Stimulated activated CD4-positive, alpha-beta T cell treated with anti-CD3 and anti-CD28 coated beads, Interleukin-2, amount 100 ng/mL, for 24 hours (primary cell): Measurements from ENCODE around the gene QRICH2.
"Not testable (repeated sequence)": the region's sequence is repeated elsewhere in the genome, so short reads cannot be mapped to it uniquely, and the experiment has no call there.

Source experiments
- DNase-seq, 2 donors: peaks; one replicate each; pipeline ENCODE4 v3.0.0-alpha.2; 2020

QRICH2 gene

DNA sequence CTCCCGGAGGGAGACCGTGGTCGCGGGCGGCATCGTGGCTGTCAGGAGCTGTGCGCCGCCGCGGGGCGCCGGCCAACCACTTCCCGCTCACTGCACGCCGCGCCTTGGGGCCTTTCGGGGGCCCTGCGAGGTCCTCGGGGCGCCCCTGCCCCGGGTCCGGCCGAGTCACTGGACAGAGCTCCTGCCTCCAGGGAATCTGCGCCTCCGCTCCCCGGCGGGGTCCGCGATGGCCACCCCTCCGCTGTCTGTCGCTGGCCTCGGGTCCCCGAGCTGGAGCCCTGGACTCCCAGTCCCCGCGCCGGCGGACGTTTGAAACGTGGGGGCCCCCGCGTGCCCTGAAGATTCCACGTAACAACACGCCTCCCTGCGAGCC lies at the start of gene QRICH2:
TSS of gene QRICH2 (minus strand) at position 311 of the 373 bp plus-strand sequence. CDS start at position 33, 278 bp downstream.
- no peak for DNase-seq

GRCh38 chr17:76357597-76358158 lies 49.6 kb upstream of the QRICH2 start:
- no peak for DNase-seq

DNA sequence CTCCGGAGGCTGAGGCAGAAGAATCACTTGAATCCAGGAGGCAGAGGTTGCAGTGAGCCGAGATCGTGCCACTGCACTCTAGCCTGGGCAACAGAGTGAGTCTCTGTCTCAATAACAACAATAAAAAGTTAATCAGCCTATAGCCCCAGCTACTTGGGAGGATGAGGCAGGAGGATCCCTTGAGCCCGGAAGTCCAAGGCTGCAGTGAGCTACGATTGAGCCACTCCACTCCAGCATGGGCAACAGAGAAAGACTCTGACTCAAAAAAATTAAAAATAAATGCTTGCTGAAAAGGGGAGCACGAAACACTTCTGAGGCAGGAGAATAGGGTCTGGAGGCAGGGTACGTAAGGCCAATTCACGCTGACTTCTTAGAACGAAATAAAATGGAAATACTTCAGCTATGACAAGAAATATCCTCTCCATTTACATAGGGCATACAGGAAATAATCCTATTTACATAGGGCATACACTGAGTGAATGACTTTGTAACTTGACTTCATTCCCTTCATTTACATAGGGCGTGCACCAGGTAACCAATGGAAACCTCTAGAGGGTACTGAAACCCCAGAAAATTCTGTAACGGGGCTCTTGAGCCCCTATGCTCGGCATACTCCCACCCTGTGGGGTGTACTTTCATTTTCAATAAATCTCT lies 48.9 kb upstream of the QRICH2 start:
- no peak for DNase-seq

GRCh38 chr17:76354747-76355310 lies 46.8 kb upstream of the QRICH2 start:
- no peak for DNase-seq

GRCh38 chr17:76354317-76354729 lies 46.2 kb upstream of the QRICH2 start:
- no peak for DNase-seq

DNA sequence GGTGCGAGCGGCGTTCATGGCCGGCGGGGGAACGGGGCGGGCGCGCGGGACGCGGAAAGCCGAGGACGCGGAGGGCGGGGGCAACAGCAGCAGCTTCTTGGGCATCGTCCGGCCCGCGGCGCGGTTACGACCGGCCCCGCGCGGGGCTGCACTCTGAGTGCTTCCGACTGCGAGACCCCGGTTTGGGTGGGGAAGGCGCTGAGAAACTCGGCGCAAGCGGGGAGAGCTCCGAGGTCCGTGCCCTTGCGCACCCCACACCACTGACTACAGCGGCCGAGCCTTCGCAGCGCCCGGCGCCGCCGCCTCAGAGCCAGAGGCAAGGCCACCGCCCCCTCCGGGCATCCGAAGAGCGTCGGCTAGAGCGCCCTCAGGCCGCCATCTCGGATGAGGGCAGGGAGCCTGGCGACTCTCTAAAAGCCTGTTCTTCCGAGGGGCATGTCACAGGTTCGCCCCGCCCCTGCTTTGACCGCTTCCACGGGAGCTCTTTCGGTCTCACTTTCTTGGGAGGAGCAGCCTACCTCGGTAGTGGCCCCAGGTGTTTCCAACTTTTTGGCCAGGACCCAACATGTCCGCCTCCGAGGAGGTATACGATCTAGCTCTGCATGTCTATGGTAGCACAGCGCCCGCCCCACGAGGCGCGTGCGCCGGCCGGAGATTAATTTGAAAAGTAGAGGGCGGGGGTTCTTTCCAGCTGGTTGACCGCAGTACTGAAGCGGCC lies 45.7 kb upstream of the QRICH2 start, which contains the start of gene PRPSAP1:
TSS of gene PRPSAP1 (minus strand) at position 318 of the 718 bp plus-strand sequence. CDS start at position 105, 213 bp downstream.
- peak; percentile 83 for DNase-seq

DNA sequence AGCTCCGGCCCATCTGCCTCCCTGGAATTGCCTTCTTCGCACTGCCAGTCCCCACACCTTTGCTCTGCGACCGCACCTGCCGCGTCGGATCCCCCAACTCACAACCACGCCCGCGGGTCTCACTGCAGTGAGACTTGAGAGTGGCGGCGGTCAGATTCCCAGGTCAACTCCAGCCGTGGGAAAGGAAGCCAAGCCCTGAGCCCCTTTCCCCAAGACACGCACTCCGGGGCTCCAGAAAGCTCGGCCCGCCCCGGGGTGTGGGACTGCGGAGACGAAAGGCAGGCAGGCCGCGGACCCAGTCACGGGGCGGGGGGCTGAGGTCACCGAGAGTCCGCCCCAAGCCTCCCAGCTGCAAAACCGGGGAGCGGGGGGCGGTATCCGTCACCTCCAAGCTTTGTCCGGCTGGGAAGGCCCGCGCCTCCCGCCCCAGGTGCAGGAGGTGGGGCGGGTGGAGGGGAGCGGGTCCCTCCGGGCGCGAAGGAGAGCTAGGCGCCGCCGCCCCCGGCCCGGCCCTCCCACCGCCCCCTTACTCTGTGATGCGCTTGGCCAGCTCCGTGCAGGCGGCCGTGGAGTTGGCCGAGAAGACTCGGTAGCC lies 45.0 kb upstream of the QRICH2 start:
- DNase-seq: peak; percentile 30 to 36

GRCh38 chr17:76351526-76352071 lies 43.5 kb upstream of the QRICH2 start:
- no peak for DNase-seq

- DNase-seq: no peak
Observed at GRCh38 chr17:76350463-76350862, 42.4 kb upstream of the QRICH2 start.

- not testable (repeated sequence) for DNase-seq
Observed at GRCh38 chr17:76346936-76347335, 38.9 kb upstream of the QRICH2 start.

DNA sequence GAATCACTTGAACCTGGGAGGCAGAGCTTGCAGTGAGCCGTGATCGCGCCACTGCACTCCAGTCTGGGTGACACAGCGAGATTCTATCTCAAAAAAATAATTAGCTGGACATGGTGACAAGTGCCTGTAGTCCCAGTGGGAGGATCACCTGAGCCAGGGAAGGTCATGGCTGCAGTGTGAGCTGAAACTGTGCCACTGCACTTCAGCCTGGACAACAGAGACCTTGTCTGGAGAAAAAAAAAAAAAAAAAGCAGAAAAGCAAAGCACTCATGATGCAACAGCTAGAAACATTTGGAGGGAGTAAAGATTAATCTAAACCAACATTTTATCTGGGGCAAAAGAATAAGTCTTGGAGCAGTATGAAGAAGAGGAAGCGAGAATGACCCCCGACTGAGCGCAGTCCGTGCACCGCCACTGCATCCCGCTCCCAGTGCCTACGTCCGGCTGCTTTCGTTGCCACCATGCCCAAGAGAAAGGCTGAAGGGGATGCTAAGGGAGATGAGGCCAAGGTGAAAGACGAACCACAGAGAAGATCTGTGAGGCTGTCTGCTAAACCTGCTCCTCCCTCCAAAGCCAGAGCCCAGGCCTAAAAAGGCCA lies 37.4 kb upstream of the QRICH2 start:
- DNase-seq: no peak

GRCh38 chr17:76343106-76343505 lies 35.0 kb upstream of the QRICH2 start:
- no peak for DNase-seq

DNA sequence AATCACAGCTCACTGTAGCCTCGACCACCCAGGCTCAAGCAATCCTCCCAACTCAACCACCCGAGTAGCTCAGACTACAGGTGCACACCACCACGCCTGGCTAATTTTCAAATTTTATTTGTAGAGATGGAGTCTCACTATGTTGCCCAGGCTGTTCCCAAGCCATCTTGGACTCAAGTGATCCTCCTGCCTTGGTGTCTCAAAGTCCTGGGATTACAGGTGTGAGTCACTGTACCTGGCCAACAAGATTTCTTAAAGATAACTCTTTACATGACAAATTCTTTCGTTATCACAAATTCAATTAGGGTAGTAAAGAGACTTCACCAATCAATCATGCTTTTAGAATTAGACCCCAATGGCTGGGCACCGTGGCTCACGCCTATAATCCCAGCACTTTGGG lies 33.2 kb upstream of the QRICH2 start:
- DNase-seq: no peak

DNA sequence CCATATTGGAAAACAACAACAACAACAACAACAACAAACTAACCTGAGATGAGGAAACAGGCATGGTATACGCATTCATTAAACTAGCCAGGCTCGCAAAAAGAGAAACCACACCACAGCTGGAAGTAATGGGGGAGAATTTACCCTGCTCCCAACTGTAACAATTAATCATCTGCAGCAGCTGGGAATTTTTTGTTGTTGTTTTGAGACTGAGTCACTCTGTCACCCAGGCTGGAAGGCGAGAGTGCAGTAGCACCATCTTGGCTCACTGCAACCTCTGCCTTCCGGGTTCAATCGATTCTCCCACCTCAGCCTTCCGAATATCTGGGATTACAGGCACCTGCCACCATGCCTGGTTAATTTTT lies 29.3 kb upstream of the QRICH2 start:
- DNase-seq: no peak

DNA sequence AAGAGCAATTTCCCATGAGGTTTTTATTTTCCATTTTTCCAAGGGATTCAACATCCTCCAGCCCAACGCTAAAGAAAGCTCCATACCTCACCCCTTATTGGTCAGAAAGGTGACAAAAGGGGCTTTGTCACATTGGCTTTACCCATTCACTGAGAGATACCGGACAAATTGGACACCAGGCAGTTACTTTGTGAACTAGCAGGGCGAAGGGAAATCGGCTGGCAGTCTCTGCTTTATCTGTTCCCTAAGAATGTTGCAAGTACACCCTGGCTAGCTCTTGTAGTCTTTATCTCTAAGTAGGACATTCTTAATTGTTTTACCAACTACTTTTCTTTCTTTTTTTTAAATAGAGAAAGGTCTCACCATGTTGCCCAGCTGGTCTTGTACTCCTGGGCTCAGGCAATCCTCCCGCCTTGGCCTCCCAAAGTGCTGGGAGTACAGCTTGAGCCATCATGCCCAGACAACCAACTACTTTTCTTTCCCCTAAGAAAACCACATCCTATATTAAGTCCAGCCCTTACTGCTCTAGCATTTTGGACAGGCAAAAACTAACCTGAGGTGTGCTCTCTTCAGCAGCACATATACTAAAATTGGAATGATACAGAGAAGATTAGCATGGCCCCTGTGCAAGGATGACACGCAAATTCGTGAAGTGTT lies 28.8 kb upstream of the QRICH2 start:
- no peak for DNase-seq

- no peak for DNase-seq
Observed at GRCh38 chr17:76335716-76336381, 27.8 kb upstream of the QRICH2 start.

GRCh38 chr17:76333673-76334505 lies 25.8 kb upstream of the QRICH2 start:
- DNase-seq: no peak

DNA sequence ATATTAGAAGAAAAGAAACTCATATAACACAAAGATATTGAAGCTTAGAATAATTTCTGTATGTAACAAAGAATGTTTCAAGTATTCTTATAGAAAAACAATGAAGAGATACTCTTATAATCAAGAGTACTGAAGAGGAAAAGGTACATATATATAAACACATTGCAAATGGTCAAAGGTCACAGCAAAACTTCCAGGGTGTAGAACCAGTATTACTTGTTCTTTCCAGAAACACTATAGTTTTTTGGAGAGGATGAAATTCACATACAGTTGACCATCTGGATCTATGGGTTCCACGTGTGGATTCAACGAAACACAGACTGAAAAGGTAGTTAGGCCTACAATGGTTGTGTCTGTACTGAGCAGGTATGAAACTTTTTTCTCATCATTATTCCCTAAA lies 23.0 kb upstream of the QRICH2 start:
- no peak for DNase-seq

GRCh38 chr17:76329664-76330063 lies 21.6 kb upstream of the QRICH2 start:
- DNase-seq: no peak

GRCh38 chr17:76327696-76328095 lies 19.6 kb upstream of the QRICH2 start:
- no peak for DNase-seq

- no peak for DNase-seq
Observed at GRCh38 chr17:76326306-76326705, 18.2 kb upstream of the QRICH2 start.
